HG03095 (cell line): ENCODE data around the gene ASXL1.
"Not testable (repeated sequence)": the region's sequence is repeated elsewhere in the genome, so short reads cannot be mapped to it uniquely, and the experiment has no call there.

ENCODE experiments used
- ATAC-seq: cut with Tn5 transposase; IDR thresholded peaks from one replicate; pipeline ENCODE4 v1.9.1; 2021; ENCODE audit warnings: moderate library complexity; ENCODE audit not compliant: unreplicated experiment

ASXL1 gene

DNA sequence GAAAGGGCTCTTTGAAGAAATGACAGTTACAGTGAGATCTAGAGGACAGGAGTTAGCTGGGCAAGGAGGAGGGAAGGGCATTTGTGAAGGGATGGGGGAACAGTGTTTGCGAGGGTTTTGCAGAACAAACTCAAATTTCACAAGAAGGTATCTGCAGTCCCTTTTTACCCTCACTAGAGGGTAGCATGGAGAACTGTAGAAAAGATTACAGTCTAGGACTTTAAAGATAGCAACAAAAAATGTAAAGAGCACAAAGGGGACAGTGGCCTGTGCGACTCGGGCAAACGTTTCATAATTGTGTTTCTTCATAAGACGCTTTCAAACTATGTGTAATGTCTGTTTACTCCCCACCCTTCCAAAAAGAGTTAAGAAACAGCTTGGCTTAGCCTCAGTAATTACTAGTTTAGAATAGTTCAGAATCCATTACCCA lies 21.2 kb upstream of the ASXL1 start:
- ATAC-seq, result no peak

DNA sequence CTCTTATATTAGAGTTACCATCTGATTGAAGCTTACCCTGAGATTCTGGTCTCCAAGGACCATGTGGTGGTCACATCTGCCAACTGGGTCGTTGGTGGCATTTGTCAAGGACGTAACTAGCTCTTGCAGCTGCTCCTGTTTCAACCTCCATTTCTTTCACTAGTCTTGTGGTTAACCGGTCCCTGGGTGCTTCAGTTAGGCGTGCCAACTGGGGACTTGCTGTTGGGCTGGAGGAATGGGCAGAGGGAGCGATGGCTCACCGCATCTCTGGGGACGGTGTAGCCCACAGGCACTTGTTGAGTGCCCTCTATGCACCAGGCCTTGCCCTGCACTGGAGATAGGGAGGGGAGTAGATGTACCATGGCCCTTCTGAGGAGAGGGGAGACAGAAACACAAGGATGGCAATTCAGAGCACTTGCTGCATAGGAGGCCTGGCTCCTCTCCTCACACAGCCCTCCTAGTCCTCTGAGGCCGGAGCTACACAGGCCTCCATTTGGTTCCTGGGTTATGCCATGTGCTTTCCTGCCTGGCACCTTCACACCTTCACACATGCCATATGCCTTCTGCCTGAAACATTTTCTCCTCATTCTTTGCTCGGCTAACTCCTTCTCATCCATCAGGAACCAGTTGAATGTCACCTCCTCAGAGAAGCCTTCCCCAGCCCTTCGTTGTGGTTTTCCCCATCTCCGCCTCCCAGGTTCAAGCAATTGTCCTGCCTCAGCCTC lies 20.0 kb upstream of the ASXL1 start:
- no peak for ATAC-seq

DNA sequence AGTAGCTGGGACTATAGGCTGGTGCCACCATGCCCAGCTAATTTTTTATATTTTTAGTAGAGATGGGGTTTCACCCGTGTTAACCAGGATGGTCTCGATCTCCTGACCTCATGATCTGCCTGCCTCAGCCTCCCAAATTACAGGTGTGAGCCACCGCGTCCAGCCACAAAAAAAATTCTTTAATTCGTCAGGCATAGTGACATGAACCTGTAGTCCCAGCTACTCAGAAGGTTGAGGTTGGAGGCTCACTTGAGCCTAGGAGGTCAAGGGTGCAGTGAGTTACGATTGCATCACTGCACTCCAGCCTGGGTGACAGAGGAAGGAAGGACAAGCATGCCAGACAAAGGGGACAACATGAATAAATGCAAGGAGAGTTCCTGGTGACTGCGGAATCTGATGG lies 19.5 kb upstream of the ASXL1 start:
- no peak for ATAC-seq

DNA sequence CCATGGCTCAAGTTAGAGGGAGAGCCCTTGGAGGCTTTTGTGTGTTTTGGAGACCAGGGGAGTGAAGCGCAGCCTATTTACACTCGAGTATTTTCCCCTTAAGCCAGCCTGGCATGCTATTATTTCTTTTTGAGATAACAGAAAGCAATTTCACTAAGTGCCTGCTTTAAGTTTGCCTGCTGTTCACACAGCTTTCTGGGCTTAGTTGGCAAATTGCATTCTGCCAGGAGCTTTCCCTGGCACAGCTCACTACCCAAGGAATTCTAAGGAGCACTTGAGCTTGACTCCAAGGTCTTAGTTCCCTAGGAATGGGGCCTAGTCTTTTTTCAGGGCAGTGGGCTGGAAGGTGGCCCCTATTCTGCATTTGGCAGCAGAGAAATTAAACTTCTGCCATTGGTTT lies 19.0 kb upstream of the ASXL1 start:
- ATAC-seq, result no peak

DNA sequence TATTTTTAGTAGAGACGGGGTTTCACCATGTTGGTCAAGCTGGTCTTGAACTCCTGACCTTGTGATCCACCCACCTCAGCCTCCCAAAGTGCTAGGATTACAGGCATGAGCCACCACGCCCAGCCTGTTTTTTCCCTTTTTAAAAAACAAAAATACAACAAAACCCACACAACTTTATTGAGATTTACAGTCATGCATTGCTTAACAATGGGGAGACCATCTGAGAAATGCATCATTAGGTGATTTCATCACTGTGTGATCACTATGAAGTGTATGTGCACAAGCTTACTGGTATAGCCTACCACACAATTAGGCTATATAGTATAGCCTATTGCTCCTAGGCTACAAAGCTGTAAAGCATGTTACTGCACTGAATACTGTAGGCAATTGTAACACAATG lies 17.1 kb upstream of the ASXL1 start:
- ATAC-seq, result not testable (repeated sequence)

DNA sequence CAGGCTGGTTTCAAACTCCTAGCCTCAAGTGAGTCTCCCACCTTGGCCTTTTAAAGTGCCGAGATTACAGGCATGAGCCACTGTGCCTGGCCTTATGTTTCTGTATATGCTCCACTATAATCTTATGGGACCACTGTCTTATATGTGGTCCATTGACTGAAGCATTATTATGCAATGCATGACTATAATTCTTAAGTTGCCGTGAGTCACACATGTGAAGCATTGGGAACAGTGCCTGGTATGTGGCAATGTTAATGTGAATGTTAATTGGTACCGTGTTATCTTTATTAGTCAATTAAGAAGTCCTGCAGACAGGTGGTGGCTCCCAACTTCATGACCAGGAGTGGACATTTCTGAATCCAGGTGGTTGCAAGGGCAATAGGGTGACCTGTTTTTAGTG lies 14.7 kb upstream of the ASXL1 start:
- ATAC-seq, result no peak

DNA sequence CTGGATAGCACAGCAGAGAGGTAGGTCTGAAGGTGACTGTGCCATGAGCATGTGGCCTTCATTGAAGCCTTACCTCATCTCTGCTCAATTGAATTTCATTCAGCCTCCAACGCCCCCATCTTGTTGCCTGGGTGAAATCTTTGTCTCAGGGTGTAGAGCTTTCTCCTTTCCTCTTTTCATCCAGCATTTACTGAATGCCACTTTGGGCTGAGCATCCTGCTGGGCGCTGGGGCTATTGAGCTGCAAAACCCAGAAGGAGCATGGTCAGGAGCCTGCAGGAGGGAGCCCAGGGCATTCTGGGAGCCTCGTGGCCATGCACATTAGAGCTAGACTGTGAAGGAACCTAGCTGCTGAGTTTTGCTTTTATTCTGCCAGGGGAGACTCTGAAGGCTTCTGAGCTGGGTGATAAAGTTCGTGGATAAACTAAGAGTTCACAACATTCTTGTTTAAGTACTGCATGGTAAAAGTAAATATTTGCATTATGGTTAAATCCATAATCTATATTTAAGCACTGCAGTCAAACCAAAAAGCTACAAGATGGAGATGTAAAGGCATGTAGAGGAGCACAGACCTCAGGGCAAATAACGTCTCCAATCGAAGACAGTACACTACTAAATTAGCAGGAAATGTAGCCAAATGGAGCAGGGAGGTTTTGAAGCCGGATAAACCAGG lies 13.2 kb upstream of the ASXL1 start:
- ATAC-seq, result no peak

DNA sequence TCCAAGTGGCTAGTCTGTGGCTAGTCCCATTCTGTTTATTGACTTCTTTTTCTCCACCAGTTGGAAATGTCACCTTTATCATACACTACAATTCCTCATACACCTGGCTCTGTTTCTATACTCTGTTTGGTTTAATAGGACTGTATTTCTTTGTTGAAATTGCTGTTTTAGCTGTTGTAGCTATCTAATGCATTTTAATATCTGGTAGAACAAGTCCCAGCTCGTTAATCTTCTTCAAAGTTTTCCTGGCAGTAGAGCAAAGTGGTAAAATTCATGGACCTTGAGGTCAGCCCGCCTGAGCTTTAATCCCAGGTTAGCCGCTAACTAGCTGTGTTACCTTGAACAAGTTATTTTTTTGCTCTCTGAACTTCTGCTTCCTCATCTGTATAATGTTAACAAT lies 9.9 kb upstream of the ASXL1 start:
- no peak for ATAC-seq

DNA sequence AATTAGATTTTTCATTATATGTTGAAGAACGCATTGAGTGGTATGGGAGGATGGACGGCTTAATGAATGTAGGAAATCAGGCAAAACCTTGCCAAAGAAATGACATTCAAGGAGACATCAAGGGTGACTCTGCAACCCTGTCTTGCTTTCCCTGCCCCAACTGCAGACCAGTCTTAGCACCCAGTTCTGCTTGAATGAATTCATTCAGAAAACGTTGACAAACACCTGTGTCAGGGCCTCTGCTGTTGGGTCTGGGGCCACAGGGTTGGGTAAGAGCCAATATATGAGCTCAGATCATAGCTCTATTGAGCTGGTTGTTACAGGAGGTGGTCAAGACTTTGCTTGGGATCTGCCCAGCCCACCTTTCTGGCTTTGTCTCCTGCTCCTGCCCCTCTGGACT lies 7.7 kb upstream of the ASXL1 start:
- ATAC-seq, result no peak

DNA sequence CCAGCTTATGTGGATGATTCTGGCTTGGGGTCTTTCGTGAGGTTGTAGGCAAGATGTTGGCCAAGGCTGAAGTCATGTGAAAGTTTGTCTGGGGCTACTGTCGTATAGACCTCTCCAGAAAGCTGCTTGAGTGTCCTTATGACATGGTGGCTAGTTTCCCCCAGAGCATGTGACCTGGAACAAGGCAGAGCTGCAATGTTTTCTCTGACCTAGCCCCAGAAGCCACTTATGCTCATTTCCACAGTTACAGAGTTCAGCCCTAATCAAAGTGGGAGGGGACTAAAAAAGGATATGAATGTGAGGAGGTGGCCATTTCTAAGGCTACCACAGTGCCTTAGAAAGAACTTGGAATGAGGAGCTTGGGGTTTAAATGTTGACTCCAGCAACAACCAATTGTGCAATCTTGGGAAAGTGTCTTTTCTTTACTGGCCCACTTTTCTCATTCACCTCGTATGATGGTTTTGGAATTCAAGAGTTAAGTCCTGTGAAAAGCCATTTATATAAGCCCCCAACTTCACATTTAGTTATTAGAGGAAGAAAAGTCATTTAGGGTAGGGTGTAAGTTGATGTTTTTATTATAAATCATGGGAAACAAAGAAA lies 5.9 kb upstream of the ASXL1 start:
- ATAC-seq, result no peak

DNA sequence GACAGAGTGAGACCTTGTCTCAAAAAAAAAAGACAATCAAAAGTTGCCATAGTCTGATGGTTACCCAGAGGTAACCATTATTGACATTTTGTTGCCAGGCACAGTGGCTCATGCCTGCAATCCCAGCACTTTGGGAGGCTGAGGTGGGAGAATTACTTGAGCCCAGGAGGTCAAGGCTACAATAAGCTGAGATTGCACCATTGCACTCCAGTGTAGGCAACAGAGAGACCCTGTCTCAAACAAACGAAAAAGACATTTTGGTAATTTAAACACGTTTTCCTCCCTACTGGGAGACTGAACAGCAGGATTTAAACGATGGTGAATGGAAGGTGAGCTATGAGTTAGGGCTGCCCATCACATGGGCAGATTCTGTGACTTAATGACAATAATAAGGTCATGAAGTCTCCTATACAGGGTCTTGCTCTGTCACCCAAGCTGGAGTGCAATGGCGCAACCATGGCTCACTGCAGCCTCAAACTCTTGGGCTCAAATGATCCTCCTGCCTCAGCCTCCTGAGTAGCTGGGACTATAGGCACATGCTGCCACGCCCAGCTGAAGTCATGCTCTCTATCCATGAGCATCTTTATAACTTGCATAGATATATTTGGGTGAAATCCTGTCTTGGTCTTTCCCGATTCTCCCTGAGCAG lies 4.2 kb upstream of the ASXL1 start:
- ATAC-seq, result no peak

DNA sequence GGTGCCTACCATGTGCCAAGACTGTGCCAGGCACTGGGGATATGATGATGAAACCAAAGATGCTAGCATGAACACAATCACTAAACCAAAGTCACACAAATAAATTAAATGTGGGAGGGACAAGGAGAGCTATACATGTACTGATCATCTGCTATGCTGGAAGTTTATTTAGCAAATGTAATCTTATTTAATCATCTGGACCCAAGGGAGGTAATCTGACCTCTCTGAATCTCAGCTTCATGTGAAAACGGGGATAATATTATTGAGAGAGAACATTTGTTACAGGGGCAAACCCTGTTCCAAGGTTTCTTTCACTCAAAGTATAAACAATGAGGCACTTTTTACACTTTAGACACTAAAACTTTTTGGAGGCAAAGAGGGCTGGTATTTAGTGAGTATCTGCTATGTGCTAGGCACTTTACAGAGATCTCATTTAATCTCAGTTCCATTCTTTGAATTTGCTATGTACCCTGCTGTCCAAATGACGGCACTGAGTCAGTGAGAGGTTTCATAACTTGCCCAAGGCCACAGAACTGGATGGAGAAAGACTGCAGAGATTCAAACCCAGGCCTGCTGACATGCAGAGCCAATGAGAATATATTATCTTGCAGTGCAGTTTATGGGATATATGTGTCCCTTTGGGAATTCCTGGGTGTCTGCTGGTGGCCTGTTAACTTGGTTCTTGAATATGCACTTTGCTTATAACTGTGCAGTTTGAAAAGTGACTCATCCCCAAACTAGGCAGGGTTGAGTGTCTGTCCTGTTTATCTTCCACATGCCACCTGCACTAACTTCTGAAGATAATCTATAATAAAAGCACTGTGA lies 3.3 kb upstream of the ASXL1 start:
- peak; percentile 23 for ATAC-seq

DNA sequence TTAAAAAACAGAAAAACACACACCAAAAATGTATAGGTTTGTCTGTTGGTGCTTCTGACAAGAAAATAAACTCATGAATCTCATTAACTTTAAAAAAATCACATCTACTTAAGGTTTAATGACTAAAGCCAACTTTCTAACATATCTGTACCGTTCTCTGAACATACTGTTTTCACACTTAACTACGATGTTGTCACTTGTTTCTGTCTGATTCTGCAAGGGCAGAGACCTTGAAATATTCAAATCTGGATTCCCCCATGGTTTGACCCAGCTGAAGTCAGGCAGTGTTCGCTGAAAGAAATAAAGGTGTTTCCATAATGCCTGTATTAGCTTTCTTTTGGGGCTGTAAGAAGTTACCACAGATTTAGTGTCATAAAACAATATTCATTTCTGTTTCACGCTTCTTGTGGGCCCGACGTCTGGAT lies 2.7 kb upstream of the ASXL1 start:
- ATAC-seq, result no peak

DNA sequence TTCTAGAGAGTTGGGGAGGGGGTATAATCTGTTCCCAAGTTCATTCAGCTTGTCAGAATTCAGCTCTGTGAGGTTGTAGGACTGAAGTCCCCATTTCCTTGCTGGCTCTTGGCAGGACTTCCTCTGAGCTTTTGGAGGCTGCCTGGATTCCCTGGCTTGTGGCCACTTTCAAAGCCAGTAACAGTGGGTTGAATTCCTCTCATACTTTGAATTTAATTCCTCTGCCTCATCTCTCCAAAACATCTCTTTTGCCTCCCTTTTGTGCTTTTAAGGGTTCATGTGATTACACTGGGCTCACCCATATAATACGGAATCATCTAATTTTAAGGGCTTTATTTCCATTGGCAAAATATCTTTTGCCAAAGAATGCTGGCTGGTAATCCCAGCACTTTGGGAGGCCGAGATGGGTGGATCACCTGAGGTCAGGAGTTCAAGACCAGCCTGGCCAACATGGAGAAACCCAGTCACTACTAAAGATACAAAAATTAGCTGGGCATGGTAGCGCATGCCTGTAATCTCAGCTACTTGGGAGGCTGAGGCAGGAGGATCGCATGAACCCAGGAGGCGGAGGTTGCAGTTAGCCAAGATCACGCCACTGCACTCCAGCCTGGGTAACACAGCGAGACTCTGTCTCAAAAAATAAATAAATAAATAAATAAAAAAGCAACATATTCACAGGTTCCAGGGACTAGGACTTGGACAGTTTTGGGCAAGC lies 2.1 kb upstream of the ASXL1 start:
- not testable (repeated sequence) for ATAC-seq

DNA sequence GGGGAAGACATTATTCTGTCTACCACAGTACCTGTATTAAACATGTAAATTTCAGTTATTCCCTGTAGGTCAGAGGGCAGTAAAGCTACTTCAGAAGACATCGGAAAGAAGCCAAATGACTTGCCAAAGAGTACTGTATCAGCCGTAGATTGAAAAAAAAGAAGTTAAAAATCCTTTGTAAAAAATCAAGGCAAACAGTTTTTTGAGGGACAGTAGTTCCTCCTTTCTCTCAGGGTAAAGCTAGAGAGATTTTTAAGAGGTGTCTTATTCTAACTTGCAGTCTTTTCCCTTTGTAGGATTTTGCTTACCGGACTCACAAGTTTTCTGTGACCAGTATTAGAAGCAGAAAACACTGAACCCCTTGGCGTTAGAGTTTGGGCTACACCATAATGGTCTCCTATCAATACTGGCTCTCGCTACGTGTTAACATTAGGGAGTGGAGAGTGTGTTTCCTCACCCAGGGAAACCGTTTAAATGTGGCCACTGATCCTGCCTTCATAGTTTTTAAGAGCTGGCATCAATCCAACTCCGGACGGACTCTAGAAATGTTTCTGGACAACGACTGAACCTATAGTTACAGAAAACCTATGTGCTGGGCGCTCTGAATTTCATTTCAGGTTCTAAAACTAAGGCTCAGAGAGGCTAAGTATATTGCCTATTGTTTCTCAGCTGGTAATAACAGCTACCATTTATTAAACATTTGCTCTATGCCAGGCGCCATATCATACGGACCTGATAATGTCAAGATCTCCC lies 1.3 kb upstream of the ASXL1 start:
- no peak for ATAC-seq

DNA sequence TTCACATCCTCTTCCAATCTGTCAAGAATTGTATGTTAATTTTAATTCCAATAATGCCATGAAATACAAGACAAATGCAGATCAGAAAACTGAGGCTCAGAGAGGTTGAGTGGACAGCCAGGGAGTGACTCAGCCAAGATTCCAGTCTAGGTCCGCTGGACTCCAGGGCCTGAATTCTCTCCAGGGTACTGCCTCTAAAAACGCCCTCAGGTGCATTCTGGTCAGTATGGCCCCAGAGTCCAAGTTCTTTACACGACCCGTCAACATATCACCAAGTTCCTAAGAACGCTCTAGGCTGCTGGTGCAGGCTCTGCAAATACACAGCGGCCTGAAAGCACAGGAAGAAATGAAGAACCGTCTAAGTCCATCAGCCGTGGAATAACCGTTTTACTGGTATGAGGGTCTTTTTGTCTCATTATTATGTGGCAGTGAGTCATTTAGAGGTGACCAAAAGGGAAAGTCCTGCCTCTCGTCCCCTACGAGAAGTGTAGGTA lies 709 bp upstream of the ASXL1 start:
- ATAC-seq, result no peak

DNA sequence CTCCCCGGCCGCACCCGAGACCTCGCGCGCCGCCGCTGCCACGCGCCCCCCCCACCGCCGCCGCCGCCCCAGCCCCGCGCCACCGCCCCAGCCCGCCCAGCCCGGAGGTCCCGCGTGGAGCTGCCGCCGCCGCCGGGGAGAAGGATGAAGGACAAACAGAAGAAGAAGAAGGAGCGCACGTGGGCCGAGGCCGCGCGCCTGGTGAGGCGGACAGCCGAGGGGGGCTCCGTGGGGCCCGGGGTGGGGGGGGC lies 426 bp downstream of the ASXL1 start:
- ATAC-seq, result no peak

DNA sequence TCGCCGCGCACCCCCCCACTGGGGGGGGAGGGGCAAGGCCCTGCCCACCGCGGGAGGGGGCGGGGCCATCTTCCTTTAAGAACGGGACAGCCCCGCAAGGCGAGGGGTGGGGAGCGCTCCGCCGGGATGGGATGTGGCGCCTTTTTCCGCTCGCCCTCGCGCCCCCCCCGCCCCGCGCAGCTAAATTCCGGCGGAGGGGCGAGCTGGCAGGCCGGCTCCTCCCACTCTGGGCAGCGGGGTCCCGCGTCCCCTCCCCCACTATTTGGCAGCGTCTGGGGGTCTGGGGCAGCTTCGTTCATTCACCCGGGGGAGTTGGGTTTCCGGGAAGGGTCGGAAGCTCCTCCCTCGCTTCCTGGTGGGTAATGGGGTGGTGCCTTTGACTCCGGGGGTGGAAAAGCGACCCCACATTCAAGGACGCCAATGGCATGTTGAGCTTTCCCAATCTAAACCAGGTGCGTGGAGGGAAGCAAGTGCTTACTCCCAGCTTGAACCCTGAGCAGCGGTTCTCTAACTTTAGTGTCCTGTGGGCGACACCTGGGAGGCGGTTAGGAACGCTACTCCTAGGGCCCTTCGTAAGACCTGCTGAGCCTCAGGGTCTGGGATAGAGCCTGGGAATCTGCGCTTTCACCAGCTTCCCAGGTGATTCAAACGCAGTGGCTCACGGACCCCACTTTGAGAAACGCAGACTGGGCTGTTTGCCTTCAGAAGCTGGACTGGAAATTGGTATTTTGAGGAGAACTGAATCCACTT lies 927 bp downstream of the ASXL1 start:
- no peak for ATAC-seq
